ENCODE data around the gene GNAT2. TPM values are rescaled to one million over a fixed set of nuclear protein-coding genes. Genes with fewer than 3 reads are reported as not detected.
A peak's percentile ranks its signal among the peaks of the same experiment; 100 is the strongest.

Gene GNAT2
- total and polyA plus RNA-seq, 10 of the 15 experiments (the other 5 are each of a cell fraction or from before 2014, with no cell fraction given): 0.08 to 1.3 (median 0.41) TPM

GRCh38 chr1:109655615-109656519, 36.5 kb upstream of the GNAT2 start, which contains the start of gene GSTM4 (continued):
- TF ChIP-seq EP300 (IDR thresholded peaks at IDR 0.05; ENCODE audit: borderline replicate concordance in 1 of 2, control insufficient read depth in 1 of 2, low read depth in 2 of 2, low read length in 2 of 2): no peak
- TF ChIP-seq EED (IDR thresholded peaks at IDR 0.05; ENCODE audit: low read depth): no peak
- no peak for TF ChIP-seq YY1 (IDR thresholded peaks at IDR 0.05; ENCODE audit: low read depth, low read length)
- TF ChIP-seq MTA2 (IDR thresholded peaks at IDR 0.05; ENCODE audit: low read depth): peak; percentile 28; the same call in 1 of the 2 replicates
- TF ChIP-seq ZNF622 (IDR thresholded peaks at IDR 0.05): no peak
- TF ChIP-seq RAD51 (IDR thresholded peaks at IDR 0.05): no peak
- peak; percentile 73; the same call in 1 of the 2 replicates for TF ChIP-seq RB1 (IDR thresholded peaks at IDR 0.05; ENCODE audit: borderline replicate concordance)
- no peak for TF ChIP-seq IRF5 (IDR thresholded peaks at IDR 0.05; ENCODE audit: borderline replicate concordance)
- TF ChIP-seq E2F4 (IDR thresholded peaks at IDR 0.05; ENCODE audit: low read depth, low read length): no peak
- no peak for TF ChIP-seq STAT3 (IDR thresholded peaks at IDR 0.05; ENCODE audit: low read depth, low read length)
- TF ChIP-seq RELA (IDR thresholded peaks at IDR 0.05; ENCODE audit: borderline replicate concordance, partially characterized antibody): peak; percentile 14
- TF ChIP-seq TAF1 (IDR thresholded peaks at IDR 0.05; ENCODE audit: borderline replicate concordance, low read depth, low read length): no peak
- TF ChIP-seq ZBTB33 (IDR thresholded peaks at IDR 0.05): no peak
- 0 out of 2 replicates have a peak, but pooled peaks have one; percentile 32 for TF ChIP-seq BRCA1 (IDR thresholded peaks at IDR 0.05; ENCODE audit: low read depth, low read length)
- TF ChIP-seq, protein P1, sequence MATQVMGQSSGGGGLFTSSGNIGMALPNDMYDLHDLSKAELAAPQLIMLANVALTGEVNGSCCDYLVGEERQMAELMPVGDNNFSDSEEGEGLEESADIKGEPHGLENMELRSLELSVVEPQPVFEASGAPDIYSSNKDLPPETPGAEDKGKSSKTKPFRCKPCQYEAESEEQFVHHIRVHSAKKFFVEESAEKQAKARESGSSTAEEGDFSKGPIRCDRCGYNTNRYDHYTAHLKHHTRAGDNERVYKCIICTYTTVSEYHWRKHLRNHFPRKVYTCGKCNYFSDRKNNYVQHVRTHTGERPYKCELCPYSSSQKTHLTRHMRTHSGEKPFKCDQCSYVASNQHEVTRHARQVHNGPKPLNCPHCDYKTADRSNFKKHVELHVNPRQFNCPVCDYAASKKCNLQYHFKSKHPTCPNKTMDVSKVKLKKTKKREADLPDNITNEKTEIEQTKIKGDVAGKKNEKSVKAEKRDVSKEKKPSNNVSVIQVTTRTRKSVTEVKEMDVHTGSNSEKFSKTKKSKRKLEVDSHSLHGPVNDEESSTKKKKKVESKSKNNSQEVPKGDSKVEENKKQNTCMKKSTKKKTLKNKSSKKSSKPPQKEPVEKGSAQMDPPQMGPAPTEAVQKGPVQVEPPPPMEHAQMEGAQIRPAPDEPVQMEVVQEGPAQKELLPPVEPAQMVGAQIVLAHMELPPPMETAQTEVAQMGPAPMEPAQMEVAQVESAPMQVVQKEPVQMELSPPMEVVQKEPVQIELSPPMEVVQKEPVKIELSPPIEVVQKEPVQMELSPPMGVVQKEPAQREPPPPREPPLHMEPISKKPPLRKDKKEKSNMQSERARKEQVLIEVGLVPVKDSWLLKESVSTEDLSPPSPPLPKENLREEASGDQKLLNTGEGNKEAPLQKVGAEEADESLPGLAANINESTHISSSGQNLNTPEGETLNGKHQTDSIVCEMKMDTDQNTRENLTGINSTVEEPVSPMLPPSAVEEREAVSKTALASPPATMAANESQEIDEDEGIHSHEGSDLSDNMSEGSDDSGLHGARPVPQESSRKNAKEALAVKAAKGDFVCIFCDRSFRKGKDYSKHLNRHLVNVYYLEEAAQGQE (IDR thresholded peaks at IDR 0.05; ENCODE audit: low read depth, low read length): no peak
- TF ChIP-seq IKZF2 (IDR thresholded peaks at IDR 0.05): peak in 1 of 2 experiments; percentile 40; a peak in 1 of 4 replicates
- peak; percentile 3; the same call in 1 of the 2 replicates for TF ChIP-seq SMC3 (IDR thresholded peaks at IDR 0.05; ENCODE audit: borderline replicate concordance, low read length)
- TF ChIP-seq, protein P2, sequence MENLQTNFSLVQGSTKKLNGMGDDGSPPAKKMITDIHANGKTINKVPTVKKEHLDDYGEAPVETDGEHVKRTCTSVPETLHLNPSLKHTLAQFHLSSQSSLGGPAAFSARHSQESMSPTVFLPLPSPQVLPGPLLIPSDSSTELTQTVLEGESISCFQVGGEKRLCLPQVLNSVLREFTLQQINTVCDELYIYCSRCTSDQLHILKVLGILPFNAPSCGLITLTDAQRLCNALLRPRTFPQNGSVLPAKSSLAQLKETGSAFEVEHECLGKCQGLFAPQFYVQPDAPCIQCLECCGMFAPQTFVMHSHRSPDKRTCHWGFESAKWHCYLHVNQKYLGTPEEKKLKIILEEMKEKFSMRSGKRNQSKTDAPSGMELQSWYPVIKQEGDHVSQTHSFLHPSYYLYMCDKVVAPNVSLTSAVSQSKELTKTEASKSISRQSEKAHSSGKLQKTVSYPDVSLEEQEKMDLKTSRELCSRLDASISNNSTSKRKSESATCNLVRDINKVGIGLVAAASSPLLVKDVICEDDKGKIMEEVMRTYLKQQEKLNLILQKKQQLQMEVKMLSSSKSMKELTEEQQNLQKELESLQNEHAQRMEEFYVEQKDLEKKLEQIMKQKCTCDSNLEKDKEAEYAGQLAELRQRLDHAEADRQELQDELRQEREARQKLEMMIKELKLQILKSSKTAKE (IDR thresholded peaks at IDR 0.05; ENCODE audit: low read depth, poor library complexity, severe bottlenecking): no peak
- no peak for TF ChIP-seq RBBP5 (conservative IDR thresholded peaks at IDR 0.05)

Measured in GM12878 (cell line).